Activated T-cell treated with anti-CD3 and anti-CD28 coated beads, Interleukin-2, amount 50 U/mL, for 72 hours (primary cell): ENCODE results near the gene ZCCHC24. TPM values are rescaled to one million over a fixed set of nuclear protein-coding genes. Genes with fewer than 3 reads are reported as not detected.

Experiments used
- ATAC-seq, 2 donors: fragments of 150-1000 bp; cut with Tn5 transposase; replicated peaks in 1 of 2; 2 replicates each; pipeline ENCODE4 v1.10.0; 2021; ENCODE audit warnings: moderate library complexity in 2 of 2, mild to moderate bottlenecking in 1 of 2
- DNase-seq, 2 donors: peaks; one replicate each; pipeline ENCODE4 v3.0.0; 2021 to 2022; ENCODE audit warnings: mixed read lengths in 1 of 2
- H3K27ac Mint-ChIP-seq: one replicate; pipeline ENCODE4 v1.8.0; 2022; ENCODE audit warnings: mild to moderate bottlenecking, moderate library complexity, mixed read lengths
- H3K27me3 Mint-ChIP-seq: one replicate; pipeline ENCODE4 v1.8.0; 2022; ENCODE audit warnings: low read depth, mixed read lengths
- H3K36me3 Mint-ChIP-seq, 2 donors: one replicate each; pipeline ENCODE4 v1.8.0; 2022; ENCODE audit warnings: mixed read lengths in 2 of 2, mild to moderate bottlenecking in 1 of 2; ENCODE audit not compliant: insufficient read depth in 2 of 2
- H3K4me1 Mint-ChIP-seq: one replicate; pipeline ENCODE4 v1.8.0; 2022; ENCODE audit warnings: low read depth, mixed read lengths
- H3K4me3 Mint-ChIP-seq, 2 donors: one replicate each; pipeline ENCODE4 v1.8.0; 2022; ENCODE audit warnings: mild to moderate bottlenecking in 2 of 2, mixed read lengths in 2 of 2, moderate library complexity in 2 of 2
- H3K9me3 Mint-ChIP-seq, 2 donors: one replicate each; pipeline ENCODE4 v1.8.0; 2022; ENCODE audit warnings: mixed read lengths in 2 of 2
- total RNA-seq, 2 donors: library from RNA; stranded (reverse); gene quantifications; one replicate each; pipeline ENCODE4 v1.2.3, GENCODE V29; 2022

The ZCCHC24 gene
- total RNA-seq, 2 donors from 2014 or later, result 1.1 to 1.7 TPM

DNA sequence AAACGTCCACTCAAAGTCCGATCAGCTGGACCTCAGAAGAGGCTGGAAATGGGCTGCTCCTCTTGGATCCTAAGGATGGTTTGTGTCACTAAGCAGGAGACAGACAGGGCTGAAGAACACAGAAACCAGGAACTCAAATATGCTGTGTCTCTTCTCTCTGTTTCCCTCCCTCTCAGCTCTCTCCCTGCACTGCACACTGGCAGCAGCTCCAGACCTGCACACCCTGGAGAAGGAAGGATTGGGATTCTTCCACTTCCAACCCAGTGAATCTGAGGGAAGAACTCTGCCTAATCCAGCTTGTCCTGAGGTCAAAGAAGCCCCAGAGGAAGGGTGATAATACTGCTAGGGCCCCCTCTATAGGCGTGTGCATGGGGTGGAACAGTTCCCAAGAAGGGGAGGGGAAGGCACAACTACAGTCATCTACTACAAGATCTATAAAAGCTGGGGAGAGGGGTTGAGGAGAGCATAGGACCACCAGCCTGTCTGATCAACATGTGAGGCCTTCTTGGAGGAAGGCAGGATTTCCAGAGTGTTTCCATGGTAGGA lies 22.7 kb upstream of the ZCCHC24 start:
- Mint-ChIP-seq H3K27me3 (no peaks in the 10 kb centered on the region), H3K36me3 (no peaks in the 10 kb centered on the region), H3K4me1 (no peaks in the 10 kb centered on the region), H3K4me3 (no peak overlapping the region), H3K9me3 (no peaks in the 10 kb centered on the region), H3K27ac (no peak overlapping the region)
- ATAC-seq, result no peak
- no peak for DNase-seq

DNA sequence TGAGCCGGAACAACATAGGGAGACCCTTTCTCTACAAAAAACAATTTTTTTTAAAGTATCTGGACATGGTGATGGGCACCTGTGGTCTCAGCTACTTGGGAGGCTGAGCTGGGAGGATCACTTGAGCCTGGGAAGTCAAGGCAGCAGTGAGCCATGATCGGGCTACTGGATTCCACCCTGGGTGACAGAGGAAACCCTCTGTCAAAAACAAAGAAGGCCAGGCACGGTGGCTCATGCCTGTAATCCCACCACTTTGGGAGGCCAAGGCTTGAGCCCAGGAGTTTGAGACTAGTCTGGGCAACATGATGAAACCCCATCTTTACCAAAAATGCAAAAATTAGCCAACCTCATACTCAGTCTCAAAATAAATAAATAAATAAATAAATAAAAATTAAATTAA lies 19.9 kb upstream of the ZCCHC24 start:
- H3K4me3 Mint-ChIP-seq, result no peak overlapping the region
- H3K9me3 Mint-ChIP-seq, result no peaks in the 10 kb centered on the region
- no peaks in the 10 kb centered on the region for H3K36me3 Mint-ChIP-seq
- no peak for DNase-seq
- H3K27ac Mint-ChIP-seq, result no peak overlapping the region
- H3K4me1 Mint-ChIP-seq, result no peaks in the 10 kb centered on the region
- no peak for ATAC-seq
- no peaks in the 10 kb centered on the region for H3K27me3 Mint-ChIP-seq

DNA sequence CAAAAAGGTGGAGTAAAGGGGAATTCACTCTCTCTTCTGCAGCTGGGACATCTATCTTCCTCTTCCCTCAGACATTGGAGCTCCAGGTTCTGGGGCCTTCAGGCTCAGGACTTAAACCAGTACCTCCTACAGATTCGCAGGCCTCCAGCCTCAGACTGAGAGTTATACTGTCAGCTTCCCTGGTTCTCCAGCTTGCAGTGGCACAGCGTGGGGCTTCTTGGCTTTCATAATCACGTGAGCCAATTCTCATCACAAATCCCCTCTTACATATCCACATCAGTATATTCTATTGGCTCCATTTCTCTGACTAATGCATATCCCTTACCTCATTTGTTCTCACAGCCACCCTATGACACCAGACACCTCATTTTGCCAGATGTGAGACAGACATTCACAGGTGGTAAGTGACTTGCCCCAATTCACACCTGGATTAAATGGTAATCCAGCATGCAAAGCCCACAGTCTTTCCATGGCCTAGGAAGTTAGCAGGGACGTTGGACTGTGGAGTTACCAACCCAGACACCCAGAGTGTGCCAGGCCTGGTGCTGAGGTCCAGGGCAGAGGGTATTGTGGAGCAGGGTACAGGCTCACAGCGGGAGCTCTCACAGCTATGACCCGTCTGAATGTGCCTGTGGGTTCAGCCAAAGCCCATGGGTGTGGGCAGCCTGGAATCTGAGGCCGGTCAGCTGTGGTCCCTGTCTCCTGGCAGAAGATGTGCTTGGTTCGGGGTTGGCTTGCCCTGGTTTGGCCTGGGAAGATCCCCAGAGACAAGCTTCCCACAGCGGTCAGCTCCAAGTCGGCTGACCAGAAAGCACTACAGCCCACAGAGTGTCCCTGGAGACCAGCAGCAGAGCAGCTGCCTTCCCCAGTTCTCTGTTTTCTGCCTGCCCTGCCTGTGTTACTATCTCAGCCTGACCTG lies 18.4 kb upstream of the ZCCHC24 start:
- Mint-ChIP-seq H3K4me3 (no peak overlapping the region), H3K36me3 (no peaks in the 10 kb centered on the region), H3K27ac (no peak overlapping the region), H3K9me3 (no peaks in the 10 kb centered on the region), H3K4me1 (no peaks in the 10 kb centered on the region), H3K27me3 (no peaks in the 10 kb centered on the region)
- no peak for ATAC-seq
- DNase-seq, result no peak

DNA sequence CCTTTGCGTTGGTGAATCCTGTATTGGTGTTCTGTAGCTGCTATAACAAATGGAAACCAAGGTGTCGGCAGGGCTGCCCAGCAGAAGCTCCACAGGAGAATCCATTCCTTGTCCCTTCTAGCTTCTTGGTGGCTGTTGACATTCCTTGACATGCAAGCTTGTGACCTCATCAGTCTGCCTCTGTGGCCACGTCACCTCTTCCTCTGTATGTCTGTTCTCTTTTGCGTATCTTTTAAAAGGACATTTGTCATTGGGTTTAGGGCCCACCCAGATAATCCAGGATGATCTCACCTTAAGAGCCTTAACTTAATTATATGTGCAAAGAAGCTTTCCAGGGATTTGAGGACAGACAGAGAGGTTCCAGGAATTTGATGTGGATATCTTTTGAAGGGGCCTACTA lies 15.3 kb upstream of the ZCCHC24 start:
- Mint-ChIP-seq H3K4me1 (no peaks in the 10 kb centered on the region), H3K27ac (no peak overlapping the region), H3K36me3 (no peaks in the 10 kb centered on the region), H3K27me3 (peaks cover 6% of the 10 kb centered on the region), H3K4me3 (no peak overlapping the region), H3K9me3 (no peaks in the 10 kb centered on the region)
- ATAC-seq, result no peak
- DNase-seq, result no peak

DNA sequence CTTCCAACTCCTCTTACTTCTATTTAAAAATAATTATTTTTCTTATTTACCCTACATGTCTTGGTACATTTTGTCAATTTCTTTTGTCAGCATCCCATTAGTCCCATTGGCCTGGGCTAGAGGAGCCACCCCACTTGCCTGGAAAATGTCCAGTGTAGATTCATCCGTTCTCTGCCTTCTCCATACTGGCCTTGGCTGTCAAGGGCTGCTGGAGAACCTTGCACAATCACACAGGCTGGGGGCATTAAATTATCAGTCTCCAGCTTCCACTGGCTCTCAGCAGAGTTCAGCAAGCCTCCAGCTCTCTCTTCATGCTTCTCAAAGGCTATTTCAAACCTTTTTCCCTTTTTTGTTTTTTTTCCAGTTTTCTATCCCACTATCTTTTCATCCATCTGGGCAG lies 13.8 kb upstream of the ZCCHC24 start:
- H3K27ac Mint-ChIP-seq, result no peak overlapping the region
- no peaks in the 10 kb centered on the region for H3K4me1 Mint-ChIP-seq
- H3K4me3 Mint-ChIP-seq, result no peak overlapping the region
- H3K36me3 Mint-ChIP-seq, result no peaks in the 10 kb centered on the region
- peaks cover 7% of the 10 kb centered on the region for H3K27me3 Mint-ChIP-seq
- H3K9me3 Mint-ChIP-seq, result no peaks in the 10 kb centered on the region
- no peak for ATAC-seq
- no peak for DNase-seq

DNA sequence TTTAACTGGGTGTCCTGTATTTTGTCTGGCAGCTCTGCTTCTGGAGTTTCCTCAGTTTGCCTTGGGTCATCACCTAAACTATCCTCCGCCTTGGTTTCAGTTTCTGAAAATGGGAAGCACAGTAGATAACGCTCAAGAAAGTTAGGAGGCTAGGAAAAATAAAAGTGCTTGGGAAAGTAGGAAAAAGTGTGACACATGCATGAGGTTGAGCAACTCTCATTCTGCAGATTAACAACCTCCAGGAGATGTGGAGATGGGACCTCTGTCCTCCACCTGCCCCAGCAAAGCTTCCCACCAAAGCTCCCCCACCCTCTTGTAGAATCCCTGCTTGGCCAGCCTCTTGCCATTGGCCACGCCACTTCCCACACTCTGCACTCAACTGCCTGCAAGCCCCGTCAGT lies 13.1 kb upstream of the ZCCHC24 start:
- no peaks in the 10 kb centered on the region for H3K9me3 Mint-ChIP-seq
- H3K4me3 Mint-ChIP-seq, result no peak overlapping the region
- ATAC-seq, result no peak
- H3K27me3 Mint-ChIP-seq, result peaks cover 12% of the 10 kb centered on the region
- no peak for DNase-seq
- H3K36me3 Mint-ChIP-seq, result no peaks in the 10 kb centered on the region
- no peak overlapping the region for H3K27ac Mint-ChIP-seq
- H3K4me1 Mint-ChIP-seq, result no peaks in the 10 kb centered on the region

DNA sequence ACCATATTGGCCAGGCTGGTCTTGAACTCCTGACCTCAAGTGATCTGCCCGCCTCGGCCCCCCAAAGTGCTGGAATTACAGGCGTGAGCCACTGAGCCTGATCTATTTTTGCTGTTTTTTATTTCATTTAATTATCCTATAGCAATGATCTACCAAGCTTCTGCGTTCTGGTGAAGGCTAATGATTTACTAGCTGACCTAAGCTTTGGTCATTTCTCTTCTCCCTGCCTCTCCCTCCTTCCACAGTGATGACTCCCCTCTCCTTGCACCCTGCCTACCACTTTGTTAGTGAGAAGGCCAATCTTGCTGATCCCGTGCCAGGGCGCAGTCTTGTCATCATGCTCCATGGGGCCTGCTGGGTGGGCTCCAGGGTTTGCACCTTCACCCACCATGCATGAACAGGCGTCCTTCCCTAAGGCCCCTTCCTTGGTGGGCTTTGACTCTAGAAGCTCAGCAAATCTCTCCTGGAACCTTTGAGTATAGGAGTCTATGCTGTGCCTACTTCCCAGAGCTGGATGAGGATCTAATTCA lies 11.9 kb upstream of the ZCCHC24 start:
- H3K4me1 Mint-ChIP-seq, result no peaks in the 10 kb centered on the region
- DNase-seq, result no peak
- no peak overlapping the region for H3K27ac Mint-ChIP-seq

DNA sequence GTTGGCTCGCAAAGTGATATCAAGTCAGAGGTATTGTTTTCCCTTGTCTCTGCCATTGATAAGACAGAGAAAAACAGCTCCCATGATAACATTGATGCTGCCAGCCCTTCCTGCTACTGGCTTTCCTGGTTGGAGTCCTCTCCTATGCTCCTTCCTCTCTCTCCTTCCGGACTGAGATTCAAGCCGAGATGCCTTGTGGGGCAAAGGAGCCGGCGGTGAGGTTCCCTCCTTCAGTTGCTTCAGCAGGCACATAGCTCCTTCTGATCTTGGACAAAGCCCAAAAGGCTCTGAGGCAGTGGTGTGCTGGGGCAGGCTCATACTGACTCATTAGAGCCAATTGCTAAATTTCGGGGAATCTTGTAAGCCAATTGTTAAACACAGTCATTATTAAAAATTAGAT lies 8.8 kb upstream of the ZCCHC24 start:
- DNase-seq, result no peak

More for the DNA sequence above, 11.9 kb upstream of the ZCCHC24 start:
- Mint-ChIP-seq H3K9me3 (no peaks in the 10 kb centered on the region), H3K4me3 (no peak overlapping the region), H3K36me3 (no peaks in the 10 kb centered on the region), H3K27me3 (peaks cover 15% of the 10 kb centered on the region)
- no peak for ATAC-seq

DNA sequence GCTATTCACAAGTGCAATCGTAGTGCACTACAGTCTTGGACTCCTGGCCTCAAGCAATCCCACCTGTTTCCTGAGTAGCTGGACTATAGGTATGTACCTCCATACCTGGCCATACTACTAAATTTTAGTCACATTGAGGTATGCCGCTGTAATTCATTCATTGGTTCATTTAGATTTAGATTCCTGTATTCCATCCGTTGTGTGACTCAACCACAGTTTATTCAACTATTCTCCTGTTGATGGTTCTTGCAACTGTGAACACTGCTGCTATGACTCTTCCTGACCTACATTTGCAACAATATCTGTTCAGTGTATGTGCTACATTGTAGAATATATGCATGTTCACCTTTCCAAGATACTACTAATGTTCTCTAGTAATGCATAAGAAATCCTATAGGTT lies 8.0 kb upstream of the ZCCHC24 start:
- H3K4me1 Mint-ChIP-seq, result no peaks in the 10 kb centered on the region
- H3K36me3 Mint-ChIP-seq, result no peaks in the 10 kb centered on the region
- no peak overlapping the region for H3K27ac Mint-ChIP-seq
- peaks cover 15% of the 10 kb centered on the region for H3K27me3 Mint-ChIP-seq
- no peak overlapping the region for H3K4me3 Mint-ChIP-seq
- DNase-seq (no peak), ATAC-seq (no peak)
- no peaks in the 10 kb centered on the region for H3K9me3 Mint-ChIP-seq

More for the DNA sequence above, 8.8 kb upstream of the ZCCHC24 start:
- Mint-ChIP-seq H3K4me1 (no peaks in the 10 kb centered on the region), H3K36me3 (no peaks in the 10 kb centered on the region), H3K27ac (no peak overlapping the region), H3K27me3 (peaks cover 15% of the 10 kb centered on the region), H3K9me3 (no peaks in the 10 kb centered on the region), H3K4me3 (no peak overlapping the region)
- ATAC-seq, result no peak

DNA sequence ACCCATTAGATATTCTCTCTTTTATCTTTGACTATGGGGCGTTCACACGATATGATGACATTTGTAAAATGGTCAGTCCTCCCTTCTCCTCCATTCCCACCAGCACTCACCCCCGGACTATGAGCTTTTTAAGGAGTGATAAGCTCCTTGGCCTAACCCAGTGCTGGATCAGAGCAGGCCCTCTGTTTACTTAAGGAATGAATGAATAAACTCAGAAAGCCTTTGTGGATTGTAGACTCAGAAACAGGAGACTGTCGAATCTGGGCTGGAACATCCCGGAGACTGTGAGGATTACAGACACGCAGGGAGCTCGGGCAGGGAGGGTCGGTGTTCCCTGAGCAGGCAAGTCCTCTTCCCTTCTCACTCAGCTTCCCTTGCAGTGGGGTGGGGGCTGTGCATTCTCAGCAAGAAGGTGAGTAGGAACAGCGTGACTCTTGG lies 6.8 kb upstream of the ZCCHC24 start:
- peaks cover 16% of the 10 kb centered on the region for H3K27me3 Mint-ChIP-seq
- H3K9me3 Mint-ChIP-seq, result no peaks in the 10 kb centered on the region
- no peaks in the 10 kb centered on the region for H3K4me1 Mint-ChIP-seq
- H3K4me3 Mint-ChIP-seq, result no peak overlapping the region
- DNase-seq (no peak), ATAC-seq (no peak)
- H3K27ac Mint-ChIP-seq, result no peak overlapping the region
- H3K36me3 Mint-ChIP-seq, result no peaks in the 10 kb centered on the region

DNA sequence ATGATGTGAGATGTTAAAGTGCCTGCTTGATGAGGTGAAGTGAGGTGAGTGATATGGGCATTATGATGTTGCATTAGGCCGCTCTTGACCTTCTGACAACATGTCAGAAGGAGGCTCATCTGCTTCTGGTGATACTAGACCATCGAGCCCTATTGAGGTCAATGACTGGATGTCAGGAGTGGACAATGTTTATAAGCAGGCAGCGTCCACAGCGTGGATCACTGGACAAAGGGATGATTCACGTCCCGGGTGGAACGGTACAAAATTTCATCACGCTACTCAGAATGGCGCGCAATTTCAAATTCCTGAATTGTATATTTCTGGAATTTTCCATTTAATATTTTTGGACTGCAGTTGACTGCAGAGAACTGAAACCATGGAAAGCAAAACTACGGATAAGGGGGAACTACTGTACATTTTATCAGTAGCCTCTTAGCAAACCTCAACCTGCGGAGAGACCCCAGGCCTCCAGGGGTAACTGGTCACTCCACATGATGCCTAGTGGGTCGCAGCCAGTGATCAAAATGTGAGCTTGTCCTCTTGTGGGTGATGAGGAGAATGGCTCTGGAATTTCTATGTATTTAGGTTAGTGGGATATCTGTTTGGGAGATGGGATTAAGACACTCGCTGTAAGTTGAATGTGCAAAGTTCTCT lies 5.7 kb upstream of the ZCCHC24 start:
- Mint-ChIP-seq H3K9me3 (no peaks in the 10 kb centered on the region), H3K4me3 (no peak overlapping the region), H3K36me3 (no peaks in the 10 kb centered on the region), H3K4me1 (peaks cover 7% of the 10 kb centered on the region), H3K27me3 (peaks cover 22% of the 10 kb centered on the region), H3K27ac (no peak overlapping the region)
- ATAC-seq (no peak), DNase-seq (no peak)

DNA sequence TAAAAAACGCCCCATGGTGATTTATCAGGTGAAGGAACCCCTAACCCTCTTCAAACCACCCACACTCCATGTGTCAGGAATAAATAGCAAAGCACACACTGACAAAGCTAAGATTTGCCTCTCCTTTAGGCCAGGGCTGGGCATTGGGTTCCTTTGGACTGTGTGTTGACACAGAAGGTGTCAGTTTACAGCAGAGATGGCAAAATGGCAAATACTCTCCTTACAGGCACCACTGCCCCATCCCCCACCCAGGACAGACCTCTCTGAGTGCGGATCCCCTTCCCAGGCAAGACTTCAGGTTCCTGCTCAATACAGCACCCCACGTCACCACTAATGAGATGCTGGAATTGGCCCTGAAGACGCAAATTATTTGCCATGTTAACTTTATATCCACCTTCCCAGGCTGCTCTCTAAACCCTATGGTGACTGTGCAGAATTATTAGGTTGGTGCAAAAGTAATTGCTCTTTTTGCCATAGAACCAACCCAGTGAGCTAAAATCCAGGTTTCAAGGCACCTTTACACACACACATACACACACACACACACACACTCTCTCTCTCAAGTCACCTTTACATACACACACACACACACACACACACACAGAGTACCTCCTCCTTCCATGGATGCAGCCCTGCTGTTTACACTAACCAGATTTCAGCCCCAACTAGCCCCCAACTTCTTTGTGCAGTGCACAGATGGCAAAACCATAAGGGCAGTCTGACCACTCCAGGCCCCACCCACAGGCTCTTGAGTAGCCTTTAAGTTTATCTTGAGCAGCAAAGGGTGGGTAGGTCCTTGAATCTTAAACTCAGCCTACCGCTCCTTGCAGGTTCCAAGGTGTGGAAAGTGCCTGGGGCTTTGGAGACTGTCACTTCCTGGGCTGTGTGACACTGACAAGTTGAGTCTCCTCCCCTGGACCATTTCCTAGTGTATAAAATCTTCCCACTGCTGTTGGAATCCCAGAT lies 4.0 kb upstream of the ZCCHC24 start:
- Mint-ChIP-seq H3K4me3 (no peak overlapping the region), H3K27ac (no peak overlapping the region), H3K4me1 (peaks cover 14% of the 10 kb centered on the region), H3K27me3 (peaks cover 17% of the 10 kb centered on the region), H3K36me3 (no peaks in the 10 kb centered on the region), H3K9me3 (no peaks in the 10 kb centered on the region)
- DNase-seq, result no peak
- ATAC-seq, result no peak
